CD4-positive, alpha-beta memory T cell (primary cell): Measurements from ENCODE around the gene TRIM3. TPM values are rescaled to one million over a fixed set of nuclear protein-coding genes. Genes with fewer than 3 reads are reported as not detected.
A peak's percentile ranks its signal among the peaks of the same experiment; 100 is the strongest.

Source experiments
- CTCF ChIA-PET: fragments of 350-600 bp; sonication (Branson Sonifier 250); formaldehyde crosslinking; loops from one replicate; lab custom pipeline; 2021; ENCODE audit warnings: inconsistent platforms; ENCODE audit not compliant: partially characterized antibody; lab: Charles Lee
- POLR2A ChIA-PET: fragments of 350-600 bp; sonication (Branson Sonifier 250); formaldehyde crosslinking; loops from one replicate; lab custom pipeline; 2021; ENCODE audit not compliant: partially characterized antibody; lab: Charles Lee
- DNase-seq, 5 donors: peaks; one replicate each; pipeline versions ENCODE4 v3.0.0 to v3.0.0-alpha.2; 2020 to 2022; ENCODE audit warnings: mixed read lengths in 1 of 5
- H3K27ac ChIP-seq: one replicate; pipeline ENCODE4 v1.7.0; 2013; ENCODE audit warnings: low read depth, low read length
- H3K27me3 ChIP-seq: 2 replicates; pipeline ENCODE4 v1.7.0; 2013; ENCODE audit warnings: mild to moderate bottlenecking, low read length, moderate library complexity; ENCODE audit not compliant: insufficient read depth
- H3K36me3 ChIP-seq: 2 replicates; pipeline ENCODE4 v1.7.0; 2013; ENCODE audit warnings: mild to moderate bottlenecking, low read length, moderate library complexity; ENCODE audit not compliant: insufficient read depth
- H3K4me1 ChIP-seq: 2 replicates; pipeline ENCODE4 v1.7.0; 2013; ENCODE audit warnings: mild to moderate bottlenecking, low read length, moderate library complexity; ENCODE audit not compliant: insufficient read depth
- H3K4me3 ChIP-seq, 2 donors: one replicate each; pipeline ENCODE4 v1.7.0; 2013; ENCODE audit warnings: low read length in 2 of 2, mild to moderate bottlenecking in 1 of 2
- H3K9me3 ChIP-seq, 2 donors: one replicate each; pipeline ENCODE4 v1.7.0; 2013; ENCODE audit warnings: low read length in 2 of 2, control low read depth in 1 of 2; ENCODE audit not compliant: control insufficient read depth in 1 of 2
- H3K27ac Mint-ChIP-seq, 7 donors: one replicate each; pipeline ENCODE4 v1.8.0; 2020 to 2021; ENCODE audit warnings: mixed read lengths in 7 of 7, mild to moderate bottlenecking in 6 of 7, inconsistent platforms in 3 of 7, moderate library complexity in 3 of 7
- H3K27me3 Mint-ChIP-seq, 2 donors: one replicate each; pipeline ENCODE4 v1.8.0; 2020 to 2021; ENCODE audit warnings: mixed read lengths in 2 of 2
- H3K36me3 Mint-ChIP-seq, 2 donors: one replicate each; pipeline ENCODE4 v1.8.0; 2020 to 2021; ENCODE audit warnings: mixed read lengths in 2 of 2, inconsistent platforms in 1 of 2, mild to moderate bottlenecking in 1 of 2
- H3K4me1 Mint-ChIP-seq, 4 donors: one replicate each; pipeline ENCODE4 v1.8.0; 2020 to 2021; ENCODE audit warnings: mixed read lengths in 4 of 4, mild to moderate bottlenecking in 1 of 4
- H3K4me3 Mint-ChIP-seq, 8 donors: one replicate each; pipeline ENCODE4 v1.8.0; 2020 to 2021; ENCODE audit warnings: mixed read lengths in 8 of 8, mild to moderate bottlenecking in 7 of 8, moderate library complexity in 6 of 8, inconsistent platforms in 3 of 8
- H3K9me3 Mint-ChIP-seq, 8 donors: one replicate each; pipeline ENCODE4 v1.8.0; 2020 to 2021; ENCODE audit warnings: mixed read lengths in 8 of 8, mild to moderate bottlenecking in 5 of 8, inconsistent platforms in 3 of 8, moderate library complexity in 1 of 8
- intact Hi-C: fragments of 100-400 bp; cut with micrococcal nuclease; formaldehyde crosslinking; loops from one replicate; pipeline ENCODE4 v1.15.1; 2023
- polyA plus RNA-seq, 2 donors: library from polyadenylated mRNA; unstranded; fragments of 300-500 nt; fragmentation: Illumina TruSeq; gene quantifications; one replicate each; pipeline ENCODE4 v1.2.3, GENCODE V29; 2021
- total RNA-seq, 2 experiments: library from RNA; stranded (reverse); gene quantifications; one replicate each; pipeline ENCODE4 v1.2.3, GENCODE V29; 2021

TRIM3 gene
- total and polyA plus RNA-seq, 4 experiments from 2014 or later, result 1.2 to 23.1 (median 13.2) TPM

DNA sequence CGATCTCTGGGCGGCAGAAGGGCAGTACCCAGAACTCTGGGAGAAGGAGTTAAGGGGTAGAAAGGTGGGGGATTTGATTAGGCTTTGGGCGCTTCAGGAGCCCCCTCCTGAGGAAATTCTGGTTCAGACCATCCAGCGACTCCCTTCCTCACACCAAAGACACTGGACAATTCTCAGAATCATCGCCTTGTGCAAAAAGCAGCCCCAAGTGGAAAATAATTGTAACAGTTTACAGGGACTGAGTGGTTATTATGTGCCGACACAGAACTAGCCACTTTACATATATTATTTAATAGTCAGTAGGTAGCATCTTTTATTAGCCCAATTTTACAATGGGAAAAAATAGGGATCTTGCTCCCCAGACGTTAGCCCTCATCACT, 662 bp upstream of the TRIM3 start:
- peak overlapping the region; percentile 58 for H3K27ac ChIP-seq
- POLR2A ChIA-PET, result interaction anchor here (1.4 to 4.1 kb wide), 3 partner anchors 8 to 87 kb away, joined by 3 to 22 read pairs (median 4); partner anchors contain the start of genes ARFIP2 and TIMM10B
- no peaks in the 10 kb centered on the region for H3K27me3 Mint-ChIP-seq
- peak overlapping the region; percentile 76 to 90 (median 79) for H3K4me3 Mint-ChIP-seq
- no peaks in the 10 kb centered on the region for H3K9me3 ChIP-seq
- intact Hi-C loops, result no loop called here
- peak overlapping the region; percentile 86 to 93 (median 90) for H3K27ac Mint-ChIP-seq
- no peak for DNase-seq
- no peaks in the 10 kb centered on the region for H3K9me3 Mint-ChIP-seq
- CTCF ChIA-PET, result interaction anchor here (1.3 to 2.6 kb wide), 2 partner anchors 31 to 96 kb away, joined by 3 to 14 read pairs; no protein-coding TSS in a partner anchor
- peaks cover 21% of the 10 kb centered on the region for H3K4me1 ChIP-seq
- peaks cover 22% of the 10 kb centered on the region for H3K36me3 ChIP-seq
- peaks cover 6 to 23% of the 10 kb centered on the region in 2 donors for H3K36me3 Mint-ChIP-seq
- no peaks in the 10 kb centered on the region for H3K27me3 ChIP-seq
- peak overlapping the region in 1 of 2 donors; percentile 15 for H3K4me3 ChIP-seq
- H3K4me1 Mint-ChIP-seq, result peaks cover 10 to 35% (median 21%) of the 10 kb centered on the region in 4 donors

DNA sequence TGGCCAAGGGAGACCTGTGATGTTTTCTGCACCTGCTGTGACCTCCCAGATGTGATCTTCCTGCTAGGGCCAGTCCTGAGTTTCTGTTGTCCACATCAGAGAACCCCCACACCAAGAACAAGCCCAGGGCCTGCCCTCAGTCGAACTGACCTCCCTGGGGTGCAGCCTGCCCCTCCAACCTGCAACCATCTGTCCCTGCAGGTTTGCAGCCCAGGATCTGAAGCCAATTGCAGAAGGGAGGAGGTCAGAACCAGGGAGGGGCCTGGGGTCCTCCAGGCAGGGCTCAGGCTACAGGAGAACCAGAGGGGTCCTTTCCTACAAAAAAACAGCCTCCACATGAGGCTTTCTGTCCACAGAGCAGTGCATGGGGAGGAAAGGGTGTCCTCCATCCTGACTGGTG, 807 bp downstream of the TRIM3 start:
- Histone ChIP-seq H3K4me1 (peaks cover 16% of the 10 kb centered on the region), H3K36me3 (peaks cover 11% of the 10 kb centered on the region), H3K27ac (no peak overlapping the region), H3K9me3 (no peaks in the 10 kb centered on the region), H3K4me3 (peak overlapping the region in 1 of 2 donors; percentile 20), H3K27me3 (no peaks in the 10 kb centered on the region)
- Mint-ChIP-seq H3K27me3 (no peaks in the 10 kb centered on the region), H3K9me3 (no peaks in the 10 kb centered on the region), H3K27ac (peak overlapping the region in 6 of 7 donors; percentile 14 to 89 (median 76)), H3K36me3 (peaks cover 4 to 11% of the 10 kb centered on the region in 2 donors), H3K4me1 (peaks cover 10 to 33% (median 19%) of the 10 kb centered on the region in 4 donors), H3K4me3 (peak overlapping the region; percentile 59 to 89 (median 74))
- intact Hi-C loops, result no loop called here
- no peak for DNase-seq
- ChIA-PET POLR2A (interaction anchor here (1.3 to 4.1 kb wide), 6 partner anchors 8 to 210 kb away, joined by 3 to 22 read pairs (median 4); partner anchors contain the start of genes ARFIP2, MRPL17, SMPD1 and TIMM10B), CTCF (interaction anchor here (0.7 to 2.2 kb wide), 4 partner anchors 29 to 282 kb away, joined by 3 to 6 read pairs (median 4); partner anchors contain the start of gene MRPL17)

DNA sequence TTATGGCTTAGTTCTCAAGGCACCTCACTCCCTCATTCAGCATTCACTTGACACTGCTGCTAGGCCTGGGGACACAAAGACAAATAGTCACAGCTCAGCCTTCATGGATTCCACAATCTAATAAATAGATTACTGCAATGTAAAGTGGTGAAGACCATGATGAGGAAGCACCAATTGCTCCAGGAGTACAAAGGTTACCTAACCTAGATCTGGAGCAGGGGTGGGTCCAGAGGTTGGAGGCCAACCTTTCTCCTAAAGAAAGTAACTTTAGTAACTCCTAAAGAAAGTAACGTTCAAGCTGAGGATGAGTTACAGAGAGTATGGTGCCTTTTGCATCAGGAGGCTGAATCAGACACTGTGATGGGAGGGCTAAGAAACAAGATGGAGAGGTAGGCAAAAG, 4.1 kb downstream of the TRIM3 start:
- no peaks in the 10 kb centered on the region for H3K27me3 ChIP-seq
- Mint-ChIP-seq H3K27ac (no peak overlapping the region), H3K4me3 (no peak overlapping the region), H3K4me1 (peaks cover 12 to 26% (median 17%) of the 10 kb centered on the region in 4 donors), H3K36me3 (peaks cover 3 to 6% of the 10 kb centered on the region in 2 donors), H3K9me3 (no peaks in the 10 kb centered on the region), H3K27me3 (no peaks in the 10 kb centered on the region)
- ChIA-PET POLR2A (no interaction called here), CTCF (interaction anchor here (1.2 to 2.9 kb wide), 3 partner anchors 10 to 91 kb away, joined by 3 to 9 read pairs (median 8); no protein-coding TSS in a partner anchor)
- peaks cover 16% of the 10 kb centered on the region for H3K4me1 ChIP-seq
- H3K36me3 ChIP-seq, result no peaks in the 10 kb centered on the region
- no peak for DNase-seq
- H3K27ac ChIP-seq, result no peak overlapping the region
- no peaks in the 10 kb centered on the region for H3K9me3 ChIP-seq
- H3K4me3 ChIP-seq, result no peak overlapping the region
- intact Hi-C loops, result no loop called here

DNA sequence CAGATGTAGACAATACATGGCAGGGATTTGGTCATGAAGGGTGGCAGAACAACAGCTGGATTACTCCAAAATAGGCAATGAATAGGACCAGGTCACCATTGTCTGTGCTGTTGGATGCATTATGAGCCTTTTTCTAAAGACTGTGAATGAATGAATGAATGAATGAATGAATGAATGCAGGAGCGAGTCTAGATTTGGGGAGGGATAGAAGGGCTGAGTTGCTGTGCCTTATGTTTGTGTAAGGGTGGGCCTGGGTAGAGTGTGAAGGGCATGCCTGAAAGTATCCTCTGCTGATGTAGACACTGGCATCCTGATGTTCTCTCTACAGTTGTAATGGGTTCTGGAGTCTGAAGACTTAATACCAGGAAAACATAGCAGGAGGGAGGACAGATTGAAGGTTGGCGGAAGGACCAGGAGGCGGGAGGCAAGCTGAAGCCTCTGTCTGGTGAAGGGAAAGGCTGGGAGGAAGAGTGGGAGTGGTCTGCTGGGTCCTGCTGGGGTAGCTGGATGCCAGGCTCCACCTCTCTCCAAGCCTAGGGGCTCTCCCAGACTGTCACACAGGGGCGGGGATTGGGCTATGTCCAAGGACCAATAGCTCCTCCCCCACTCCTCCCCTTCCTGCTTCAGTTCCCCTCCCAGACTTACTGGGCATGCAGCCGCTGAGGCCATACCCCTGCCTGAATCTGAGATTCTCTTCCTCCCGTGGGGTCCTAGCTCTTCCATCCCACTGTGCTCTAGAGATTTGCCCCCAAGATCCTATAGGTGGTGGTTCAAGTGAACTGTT, 4.8 kb downstream of the TRIM3 start:
- Mint-ChIP-seq H3K4me3 (no peak overlapping the region), H3K27ac (no peak overlapping the region), H3K9me3 (no peaks in the 10 kb centered on the region), H3K27me3 (no peaks in the 10 kb centered on the region), H3K4me1 (peaks cover 12 to 20% (median 16%) of the 10 kb centered on the region in 4 donors), H3K36me3 (peaks cover 5 to 12% of the 10 kb centered on the region in 2 donors)
- no peak overlapping the region for H3K27ac ChIP-seq
- no peak overlapping the region for H3K4me3 ChIP-seq
- peaks cover 12% of the 10 kb centered on the region for H3K4me1 ChIP-seq
- ChIA-PET POLR2A (interaction anchor here (1.1 kb wide), 1 partner anchor 65 kb away, joined by 3 read pairs; no protein-coding TSS in a partner anchor), CTCF (interaction anchor here (0.8 to 2.1 kb wide), 5 partner anchors 9 to 174 kb away, joined by 3 to 11 read pairs (median 3); no protein-coding TSS in a partner anchor)
- no peaks in the 10 kb centered on the region for H3K27me3 ChIP-seq
- no peak for DNase-seq
- H3K9me3 ChIP-seq, result no peaks in the 10 kb centered on the region
- intact Hi-C loops, result no loop called here
- no peaks in the 10 kb centered on the region for H3K36me3 ChIP-seq

DNA sequence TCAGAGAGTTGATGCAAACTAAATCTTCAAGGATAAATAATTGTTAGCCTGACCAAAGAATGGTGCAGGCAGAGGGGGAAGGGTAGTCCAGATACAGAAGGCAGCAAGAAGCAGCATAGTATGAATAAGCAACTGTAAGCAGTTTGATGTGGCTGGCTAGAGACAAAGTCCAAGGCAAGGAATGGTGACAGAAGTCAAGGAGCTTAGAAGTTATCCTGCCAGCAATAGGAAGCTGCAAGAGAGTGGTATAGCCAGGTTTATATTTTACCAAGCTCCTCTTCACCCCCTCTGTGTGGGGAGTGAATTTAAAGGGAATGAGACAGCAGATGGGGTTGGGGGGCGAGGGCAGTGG, 14.7 kb downstream of the TRIM3 start:
- peak overlapping the region in 3 of 7 donors; percentile 8 to 33 (median 24) for H3K27ac Mint-ChIP-seq
- intact Hi-C loops, result no loop called here
- POLR2A ChIA-PET, result no interaction called here
- CTCF ChIA-PET, result interaction anchor here (1.4 to 4.2 kb wide), 4 partner anchors 10 to 96 kb away, joined by 3 to 18 read pairs (median 8); no protein-coding TSS in a partner anchor
- H3K27me3 Mint-ChIP-seq, result no peaks in the 10 kb centered on the region
- no peaks in the 10 kb centered on the region for H3K4me1 Mint-ChIP-seq
- no peaks in the 10 kb centered on the region for H3K27me3 ChIP-seq
- peaks cover 15% of the 10 kb centered on the region for H3K36me3 ChIP-seq
- H3K4me3 ChIP-seq, result no peak overlapping the region
- no peaks in the 10 kb centered on the region for H3K9me3 ChIP-seq
- peaks cover 40% of the 10 kb centered on the region in 2 donors for H3K36me3 Mint-ChIP-seq
- no peak for DNase-seq
- no peaks in the 10 kb centered on the region for H3K4me1 ChIP-seq
- no peak overlapping the region for H3K4me3 Mint-ChIP-seq
- H3K27ac ChIP-seq, result no peak overlapping the region
- no peaks in the 10 kb centered on the region for H3K9me3 Mint-ChIP-seq

DNA sequence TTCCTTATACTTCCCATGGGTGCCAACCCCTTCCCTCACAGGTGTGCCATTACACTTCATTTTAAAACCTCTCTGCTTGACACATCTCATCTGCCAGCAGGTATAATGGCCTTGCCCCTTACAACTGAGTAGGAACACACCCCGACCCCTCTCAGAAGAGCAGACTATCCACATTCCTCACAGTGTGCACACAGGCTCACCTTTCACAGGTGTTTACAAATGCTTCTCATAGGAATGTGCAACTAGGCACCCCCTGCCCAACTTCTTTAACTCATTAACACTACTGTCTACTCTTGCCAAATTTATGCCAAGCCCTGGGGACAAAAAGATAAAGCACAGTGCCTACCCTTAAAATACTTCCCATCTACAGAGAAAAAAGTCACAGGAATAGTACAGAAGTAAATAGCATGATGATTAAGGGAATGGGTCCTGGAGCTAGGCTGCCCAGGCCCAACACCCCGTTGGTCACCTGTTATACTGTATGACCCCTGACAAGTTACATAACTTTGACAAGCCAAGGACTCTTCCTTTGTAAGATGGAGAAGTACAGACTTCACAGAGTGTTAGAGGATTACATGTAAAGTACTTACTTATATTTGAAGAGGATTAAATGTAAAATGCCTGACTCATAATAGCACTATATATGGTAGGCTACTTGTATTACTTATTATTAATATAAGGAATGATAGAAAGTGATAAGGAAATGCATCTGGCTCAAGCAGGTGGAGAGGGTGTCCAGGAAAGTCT, 15.2 kb downstream of the TRIM3 start:
- Histone ChIP-seq H3K27me3 (no peaks in the 10 kb centered on the region), H3K4me1 (no peaks in the 10 kb centered on the region), H3K27ac (no peak overlapping the region), H3K36me3 (peaks cover 15% of the 10 kb centered on the region), H3K9me3 (no peaks in the 10 kb centered on the region), H3K4me3 (no peak overlapping the region)
- H3K4me1 Mint-ChIP-seq, result no peaks in the 10 kb centered on the region
- H3K9me3 Mint-ChIP-seq, result no peaks in the 10 kb centered on the region
- intact Hi-C loops, result no loop called here
- CTCF ChIA-PET, result interaction anchor here (1.9 to 4.2 kb wide), 3 partner anchors 15 to 95 kb away, joined by 5 to 18 read pairs (median 10); no protein-coding TSS in a partner anchor
- no peak for DNase-seq
- H3K27me3 Mint-ChIP-seq, result no peaks in the 10 kb centered on the region
- H3K36me3 Mint-ChIP-seq, result peaks cover 37 to 40% of the 10 kb centered on the region in 2 donors
- POLR2A ChIA-PET, result no interaction called here
- no peak overlapping the region for H3K4me3 Mint-ChIP-seq
- peak overlapping the region in 2 of 7 donors; percentile 24 to 33 for H3K27ac Mint-ChIP-seq
